Measurements from ENCODE around the gene SDC1.

- TF ChIP-seq, protein P1, sequence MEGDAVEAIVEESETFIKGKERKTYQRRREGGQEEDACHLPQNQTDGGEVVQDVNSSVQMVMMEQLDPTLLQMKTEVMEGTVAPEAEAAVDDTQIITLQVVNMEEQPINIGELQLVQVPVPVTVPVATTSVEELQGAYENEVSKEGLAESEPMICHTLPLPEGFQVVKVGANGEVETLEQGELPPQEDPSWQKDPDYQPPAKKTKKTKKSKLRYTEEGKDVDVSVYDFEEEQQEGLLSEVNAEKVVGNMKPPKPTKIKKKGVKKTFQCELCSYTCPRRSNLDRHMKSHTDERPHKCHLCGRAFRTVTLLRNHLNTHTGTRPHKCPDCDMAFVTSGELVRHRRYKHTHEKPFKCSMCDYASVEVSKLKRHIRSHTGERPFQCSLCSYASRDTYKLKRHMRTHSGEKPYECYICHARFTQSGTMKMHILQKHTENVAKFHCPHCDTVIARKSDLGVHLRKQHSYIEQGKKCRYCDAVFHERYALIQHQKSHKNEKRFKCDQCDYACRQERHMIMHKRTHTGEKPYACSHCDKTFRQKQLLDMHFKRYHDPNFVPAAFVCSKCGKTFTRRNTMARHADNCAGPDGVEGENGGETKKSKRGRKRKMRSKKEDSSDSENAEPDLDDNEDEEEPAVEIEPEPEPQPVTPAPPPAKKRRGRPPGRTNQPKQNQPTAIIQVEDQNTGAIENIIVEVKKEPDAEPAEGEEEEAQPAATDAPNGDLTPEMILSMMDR (IDR thresholded peaks at IDR 0.05), result no peak
- no peak for TF ChIP-seq POLR2A (IDR thresholded peaks at IDR 0.05)
Observed at GRCh38 chr2:20203072-20203471, 21.9 kb downstream of the SDC1 start.
